ENCODE data around the gene IGSF9B.

DNA sequence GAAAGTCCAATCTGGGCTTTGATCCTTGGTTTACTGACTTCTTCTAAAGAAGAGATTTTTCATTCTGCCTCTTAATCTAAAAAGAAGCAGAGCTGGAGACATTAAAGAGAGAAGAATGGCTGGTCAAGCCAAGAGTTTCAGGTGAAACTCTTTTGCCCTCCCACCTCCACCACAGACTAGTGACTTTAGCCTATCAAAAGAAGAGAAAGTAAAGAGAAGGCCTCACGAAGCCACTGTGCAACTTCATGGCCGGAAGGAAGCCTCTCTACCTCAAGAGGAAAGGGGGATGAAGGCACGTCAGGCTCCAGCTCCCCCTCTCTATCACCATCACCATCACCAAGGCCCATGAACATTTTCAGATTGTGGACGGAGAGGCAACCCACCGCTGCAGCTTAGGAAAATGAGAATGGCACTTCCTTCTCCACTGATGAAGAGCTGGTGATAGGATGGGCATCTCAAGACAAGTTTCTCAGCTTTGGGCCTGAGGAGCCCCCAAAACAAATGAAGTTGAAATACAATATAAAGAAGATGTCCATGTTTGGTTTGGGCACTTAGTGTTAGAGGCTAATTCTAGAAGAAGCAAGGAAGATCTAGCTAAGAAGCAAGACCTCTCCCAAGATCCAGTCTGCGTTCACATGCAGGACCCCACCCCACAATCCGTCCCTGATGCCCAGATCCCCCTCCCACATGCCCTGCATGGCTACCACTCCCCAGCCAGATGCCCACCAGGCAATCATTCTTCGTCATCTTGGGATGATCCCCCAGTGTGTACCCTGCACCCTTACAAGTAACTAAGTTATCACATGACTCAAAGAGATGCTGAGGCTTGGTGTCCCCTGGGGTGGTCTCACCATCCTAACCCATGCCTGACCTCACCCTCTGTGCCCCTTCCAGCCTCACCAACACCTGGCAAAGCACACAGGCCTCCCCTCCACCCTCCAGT lies 52.6 kb downstream of the IGSF9B start:
- TF ChIP-seq ZFP30 (CRISPR knock-in tag; IDR thresholded peaks at IDR 0.05) (no peak), ZNF8 (CRISPR knock-in tag; IDR thresholded peaks at IDR 0.05) (no peak), TCF4 (CRISPR knock-in tag; IDR thresholded peaks at IDR 0.05; ENCODE audit: borderline replicate concordance) (no peak), PPARA (CRISPR knock-in tag; IDR thresholded peaks at IDR 0.05; ENCODE audit: borderline replicate concordance) (no peak)
- TF ChIP-seq, protein P1, sequence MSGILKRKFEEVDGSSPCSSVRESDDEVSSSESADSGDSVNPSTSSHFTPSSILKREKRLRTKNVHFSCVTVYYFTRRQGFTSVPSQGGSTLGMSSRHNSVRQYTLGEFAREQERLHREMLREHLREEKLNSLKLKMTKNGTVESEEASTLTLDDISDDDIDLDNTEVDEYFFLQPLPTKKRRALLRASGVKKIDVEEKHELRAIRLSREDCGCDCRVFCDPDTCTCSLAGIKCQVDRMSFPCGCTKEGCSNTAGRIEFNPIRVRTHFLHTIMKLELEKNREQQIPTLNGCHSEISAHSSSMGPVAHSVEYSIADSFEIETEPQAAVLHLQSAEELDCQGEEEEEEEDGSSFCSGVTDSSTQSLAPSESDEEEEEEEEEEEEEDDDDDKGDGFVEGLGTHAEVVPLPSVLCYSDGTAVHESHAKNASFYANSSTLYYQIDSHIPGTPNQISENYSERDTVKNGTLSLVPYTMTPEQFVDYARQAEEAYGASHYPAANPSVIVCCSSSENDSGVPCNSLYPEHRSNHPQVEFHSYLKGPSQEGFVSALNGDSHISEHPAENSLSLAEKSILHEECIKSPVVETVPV (CRISPR knock-in tag; IDR thresholded peaks at IDR 0.05): no peak
